GM19193 (cell line): Measurements from ENCODE around the gene HAUS7.

Experiments used
- POLR2A ChIP-seq: IDR thresholded peaks from 4 replicates; pipeline ENCODE4 v1.6.1; 2011; ENCODE audit not compliant: insufficient read depth, insufficient read length; ENCODE audit errors: extremely low read depth

HAUS7 gene

DNA sequence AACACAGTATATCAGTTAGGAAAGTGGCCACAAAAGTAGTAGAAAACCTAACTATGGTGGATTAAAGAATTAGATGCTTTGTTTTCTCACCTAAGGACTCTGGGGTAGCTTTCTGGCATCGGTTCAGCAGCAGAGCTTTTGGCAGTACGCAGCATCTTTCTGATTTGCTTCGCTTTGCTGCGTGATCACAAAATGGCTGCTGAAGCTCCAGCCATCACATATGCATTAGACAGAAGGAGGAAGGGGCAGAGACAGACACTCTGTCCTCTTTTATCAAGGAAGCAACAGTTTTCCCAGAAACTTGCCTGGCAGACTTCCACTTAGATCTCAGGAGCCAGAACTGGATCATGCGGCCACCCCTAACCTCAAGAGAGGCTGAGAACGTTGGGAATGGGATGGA is 39.6 kb downstream of the HAUS7 start:
- no peak for TF ChIP-seq POLR2A

GRCh38 chrX:153426204-153426603 is 44.2 kb downstream of the HAUS7 start:
- TF ChIP-seq POLR2A = no peak

GRCh38 chrX:153423652-153424051 is 46.7 kb downstream of the HAUS7 start:
- no peak for TF ChIP-seq POLR2A

- no peak for TF ChIP-seq POLR2A
These were observed 48.5 kb downstream of the HAUS7 start for GRCh38 chrX:153421856-153422255.

- TF ChIP-seq POLR2A = no peak
These were observed 49.4 kb downstream of the HAUS7 start for GRCh38 chrX:153420851-153421599.

GRCh38 chrX:153417637-153418036 is 52.7 kb downstream of the HAUS7 start:
- no peak for TF ChIP-seq POLR2A

DNA sequence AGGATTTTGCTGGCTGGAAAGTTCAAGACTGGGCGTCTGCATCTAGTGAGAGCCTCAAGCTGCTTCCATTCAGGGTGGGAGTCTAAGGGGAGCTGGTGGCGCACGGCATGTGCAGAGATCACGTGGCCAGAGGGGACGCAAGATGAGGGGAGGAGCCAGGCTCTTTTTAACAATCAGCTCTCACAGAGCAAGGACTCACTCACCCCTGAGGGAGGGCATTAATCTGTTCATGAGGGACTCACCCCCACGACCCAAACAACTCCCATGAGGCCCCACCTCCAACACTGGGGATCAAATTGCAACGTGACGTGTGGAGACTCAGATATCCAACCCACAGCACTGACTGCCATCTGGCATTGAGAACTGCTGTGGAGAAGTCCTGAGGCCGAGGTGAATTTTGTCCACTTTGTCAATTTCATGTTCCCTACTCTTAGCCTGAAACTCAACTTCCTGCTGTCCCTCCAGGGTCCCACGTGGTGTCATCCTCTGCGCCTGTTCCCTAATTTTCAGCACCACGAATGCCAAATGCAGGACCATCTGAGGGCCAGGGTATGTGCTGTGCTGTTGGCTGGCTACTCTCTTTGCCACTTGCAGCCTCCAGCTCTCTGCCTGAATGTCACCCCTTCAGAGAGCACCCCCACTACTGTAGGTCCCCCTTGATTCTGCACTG is 53.5 kb downstream of the HAUS7 start:
- no peak for TF ChIP-seq POLR2A

- TF ChIP-seq POLR2A = no peak
These were observed 55.4 kb downstream of the HAUS7 start for GRCh38 chrX:153414856-153415510.

DNA sequence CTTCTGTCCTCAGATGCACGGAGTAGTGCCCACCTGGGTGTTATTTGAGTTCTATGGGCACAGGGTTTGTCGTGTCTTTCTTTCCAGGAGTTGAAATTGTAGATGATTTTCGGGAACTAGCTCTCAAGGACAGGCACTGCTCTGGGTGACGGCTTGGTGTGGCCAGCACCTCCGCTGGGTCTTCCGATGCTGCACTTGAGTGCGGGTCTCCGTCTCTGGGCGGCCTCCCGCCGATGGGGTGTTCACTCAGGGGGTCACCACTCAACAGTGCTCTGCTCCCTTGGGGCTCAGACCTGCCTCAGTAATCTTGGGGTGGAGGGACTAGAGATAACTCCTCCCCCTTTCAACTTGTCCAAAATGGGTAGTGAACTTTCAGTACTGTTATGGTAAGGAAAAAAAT is 56.6 kb downstream of the HAUS7 start:
- no peak for TF ChIP-seq POLR2A

DNA sequence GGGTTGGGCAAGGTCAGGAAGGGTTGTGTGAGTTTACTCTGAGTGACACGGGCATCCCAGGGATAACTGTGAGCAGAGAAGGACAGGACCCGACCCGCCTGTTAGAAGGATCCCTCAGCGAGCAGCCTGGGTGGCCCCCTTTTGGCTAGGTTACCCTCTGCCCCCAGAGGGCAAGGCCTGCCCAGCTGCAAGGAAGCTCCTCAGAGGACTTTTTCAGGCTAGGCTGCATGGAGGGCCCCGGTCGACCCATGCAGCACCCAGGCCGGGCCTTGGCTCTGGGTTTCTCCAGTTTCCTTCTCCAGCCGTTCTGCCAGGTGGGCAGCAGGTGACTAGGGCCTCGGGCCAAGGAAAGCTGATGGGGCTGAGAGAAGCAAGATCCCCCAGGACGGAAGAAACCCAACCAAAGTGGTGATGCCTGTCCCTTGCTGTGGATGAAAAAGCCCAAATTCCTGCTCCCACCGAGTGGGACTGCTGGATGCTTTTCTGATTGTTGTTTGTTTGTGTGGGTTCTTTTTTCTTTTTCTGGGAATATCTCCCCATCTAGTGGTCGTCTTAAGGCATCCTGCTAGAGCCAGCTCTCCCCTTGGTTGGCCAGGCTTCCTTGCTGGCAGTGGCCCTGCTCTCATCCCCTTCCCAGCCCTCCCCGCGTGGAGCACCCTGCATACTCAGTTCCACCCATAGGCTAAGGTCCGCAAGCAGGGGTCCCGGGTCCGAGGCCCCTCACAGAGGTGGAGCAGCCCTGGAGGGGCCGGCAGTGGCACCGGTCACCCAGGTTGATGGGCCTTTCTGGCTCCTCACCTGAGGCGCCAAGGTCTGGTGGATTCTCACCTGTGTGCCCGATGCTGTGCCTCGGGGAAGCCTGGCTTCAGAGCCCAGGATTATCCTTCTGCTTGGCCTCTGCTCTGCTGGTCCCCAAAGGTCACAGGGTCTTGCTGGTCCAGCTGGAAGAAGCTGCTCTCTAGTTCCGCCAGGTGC is 57.3 kb downstream of the HAUS7 start:
- no peak for TF ChIP-seq POLR2A

GRCh38 chrX:153411988-153412574 is 58.3 kb downstream of the HAUS7 start:
- TF ChIP-seq POLR2A = no peak

DNA sequence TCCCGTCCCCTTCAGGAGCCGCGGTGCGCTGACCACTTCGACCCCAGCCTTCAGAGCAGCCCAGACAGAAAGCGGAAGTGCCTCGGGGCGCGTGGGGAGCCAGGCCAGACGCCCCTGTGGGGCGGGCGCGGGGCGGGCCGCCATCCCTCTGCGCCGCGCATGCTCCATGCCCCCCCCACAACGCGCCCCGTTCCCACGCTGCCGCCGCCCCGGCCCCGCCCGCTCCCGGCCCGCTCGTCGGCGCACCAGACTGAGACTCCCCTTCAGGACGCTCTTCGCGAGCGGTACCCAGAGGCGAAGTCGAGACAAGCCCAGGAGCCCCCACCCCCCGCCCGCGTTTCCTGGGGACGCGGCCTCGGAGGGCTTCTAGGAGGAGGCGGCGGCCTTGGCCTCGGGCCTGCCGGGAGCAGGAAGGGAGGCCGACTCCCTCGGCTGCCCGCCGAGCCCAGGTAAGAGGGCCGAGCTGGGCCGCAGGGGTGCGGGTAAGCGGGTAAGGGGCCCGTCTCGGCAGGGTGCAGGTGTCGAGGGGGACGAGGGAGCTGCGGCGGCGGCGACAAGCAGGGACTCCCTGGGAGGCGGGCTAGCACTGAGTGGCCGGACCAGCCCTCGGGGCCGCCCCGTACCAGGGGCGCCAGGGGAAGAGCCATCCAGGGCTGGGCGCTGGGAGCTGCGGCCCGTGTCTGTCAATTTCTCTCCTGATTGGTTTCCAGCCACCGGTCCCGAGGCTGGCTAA is 59.0 kb downstream of the HAUS7 start, which contains the start of gene ZFP92:
TSS of gene ZFP92 (plus strand) at position 218 of the 733 bp plus-strand sequence. CDS start 6,851 bp downstream, outside the sequence.
- TF ChIP-seq POLR2A = no peak

DNA sequence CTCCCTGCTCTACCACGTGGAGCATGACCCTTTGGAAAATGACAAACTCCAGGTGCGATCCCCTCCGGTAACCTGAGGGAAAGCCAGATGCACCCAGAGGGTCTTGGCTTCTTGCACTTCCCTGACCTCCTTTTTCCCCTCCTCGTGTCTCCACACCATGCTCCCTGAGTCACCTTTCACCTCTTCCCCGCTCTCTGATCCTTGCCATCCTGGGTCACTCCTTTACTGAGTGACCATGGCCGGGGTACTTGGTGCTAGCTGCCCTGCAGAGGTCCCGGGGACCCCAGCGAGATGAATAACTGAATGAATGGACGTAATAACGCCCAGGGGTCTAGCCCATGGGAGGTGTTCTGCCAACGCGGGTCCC is 59.5 kb downstream of the HAUS7 start:
- TF ChIP-seq POLR2A = no peak

DNA sequence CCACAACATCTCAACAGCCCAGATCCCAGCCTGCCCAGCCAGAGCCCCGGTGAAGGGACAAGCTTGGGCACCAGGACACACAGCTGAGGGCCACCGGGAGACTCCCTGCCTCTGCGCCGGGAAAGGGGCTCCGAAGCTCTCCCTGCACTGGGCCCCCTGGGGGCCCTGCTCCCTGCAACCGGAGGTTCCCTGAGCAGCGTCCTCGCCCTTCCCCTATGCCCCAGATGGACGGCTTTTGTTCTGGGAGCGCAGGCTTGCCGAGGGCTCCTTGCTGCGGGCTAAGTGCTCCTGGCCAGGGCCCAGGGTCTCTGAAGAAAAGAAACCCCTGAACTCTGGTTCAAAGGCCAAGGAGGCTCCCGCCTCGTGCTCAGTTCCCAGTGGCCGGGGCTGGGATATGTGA is 60.0 kb downstream of the HAUS7 start:
- no peak for TF ChIP-seq POLR2A
